ENCODE data around the gene HLA-DMB. TPM values are rescaled to one million over a fixed set of nuclear protein-coding genes. Genes with fewer than 3 reads are reported as not detected.

Gene HLA-DMB
- polyA plus RNA-seq, 1 of the 3 experiments (the other 2 are of a cell fraction), result not detected

- no peak for TF ChIP-seq EZH2phosphoT487 (IDR thresholded peaks at IDR 0.05; ENCODE audit: borderline replicate concordance, low read depth)
- TF ChIP-seq YY1 (IDR thresholded peaks at IDR 0.05; ENCODE audit: low read depth), result peak; percentile 66; the same call in 1 of the 2 replicates
- no peak for TF ChIP-seq TCF12 (IDR thresholded peaks at IDR 0.05)
- no peak for TF ChIP-seq JUND (IDR thresholded peaks at IDR 0.05)
- no peak for TF ChIP-seq GATA2 (CRISPR knock-in tag; IDR thresholded peaks at IDR 0.05)
- peak; percentile 30; the same call in 1 of the 2 replicates for TF ChIP-seq POLR2AphosphoS5 (IDR thresholded peaks at IDR 0.05; ENCODE audit: low read depth, low read length)
- no peak for TF ChIP-seq FOXJ3 (CRISPR knock-in tag; IDR thresholded peaks at IDR 0.05)
- peak; percentile 61 for TF ChIP-seq TAF1 (IDR thresholded peaks at IDR 0.05; ENCODE audit: borderline replicate concordance, low read depth, low read length)
- TF ChIP-seq PBX3 (IDR thresholded peaks at IDR 0.05), result peak; percentile 99
- TF ChIP-seq NFIC (IDR thresholded peaks at IDR 0.05; ENCODE audit: borderline replicate concordance), result no peak
- TF ChIP-seq MEF2A (IDR thresholded peaks at IDR 0.05; ENCODE audit: borderline replicate concordance, low read depth), result no peak
- TF ChIP-seq, protein P1, sequence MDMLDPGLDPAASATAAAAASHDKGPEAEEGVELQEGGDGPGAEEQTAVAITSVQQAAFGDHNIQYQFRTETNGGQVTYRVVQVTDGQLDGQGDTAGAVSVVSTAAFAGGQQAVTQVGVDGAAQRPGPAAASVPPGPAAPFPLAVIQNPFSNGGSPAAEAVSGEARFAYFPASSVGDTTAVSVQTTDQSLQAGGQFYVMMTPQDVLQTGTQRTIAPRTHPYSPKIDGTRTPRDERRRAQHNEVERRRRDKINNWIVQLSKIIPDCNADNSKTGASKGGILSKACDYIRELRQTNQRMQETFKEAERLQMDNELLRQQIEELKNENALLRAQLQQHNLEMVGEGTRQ (IDR thresholded peaks at IDR 0.05; ENCODE audit: borderline replicate concordance, low read depth, low read length), result no peak
- no peak for TF ChIP-seq FOXM1 (IDR thresholded peaks at IDR 0.05; ENCODE audit: low read depth)
These were observed 46.5 kb downstream of the HLA-DMB start (continued) for GRCh38 chr6:32894085-32895005.

GRCh38 chr6:32890831-32891230 lies 50.0 kb downstream of the HLA-DMB start:
- Histone ChIP-seq H2AFZ (ENCODE audit: low read depth) (no peak overlapping the region), H3K4me1 (ENCODE audit: control insufficient read depth in 1 of 2, insufficient read depth in 2 of 2, low read depth in 1 of 2, low read length in 1 of 2) (peaks cover 8% of the 10 kb centered on the region in 2 experiments; a peak in 3 of 4 replicates), H3K27ac (ENCODE audit: low read depth in 2 of 2, low read length in 1 of 2) (no peak overlapping the region), H4K20me1 (ENCODE audit: insufficient read depth) (no peaks in the 10 kb centered on the region), H3K4me3 (ENCODE audit: low read depth in 2 of 2, low read length in 1 of 2) (no peak overlapping the region), H3K36me3 (replicated peaks in 1 of 2; ENCODE audit: control insufficient read depth in 1 of 2, insufficient read depth in 2 of 2, low read length in 1 of 2) (no peaks in the 10 kb centered on the region), H3K9me2 (no peaks in the 10 kb centered on the region), H3K9ac (no peak overlapping the region), H3F3A (replicated peaks; ENCODE audit: insufficient read depth) (peaks cover 13% of the 10 kb centered on the region), H3K79me2 (ENCODE audit: insufficient read depth) (peaks cover 9% of the 10 kb centered on the region; the same call in 1 of the 2 replicates), H3K27me3 (ENCODE audit: insufficient read depth) (no peaks in the 10 kb centered on the region), H3K4me2 (no peak overlapping the region), H3K9me3 (no peaks in the 10 kb centered on the region)
- POLR2A ChIA-PET, result no interaction called here
- no peak for TF ChIP-seq RXRA (IDR thresholded peaks at IDR 0.05; ENCODE audit: borderline replicate concordance, low read depth)
- TF ChIP-seq JUND (IDR thresholded peaks at IDR 0.05), result no peak
- TF ChIP-seq CTCF (IDR thresholded peaks at IDR 0.05), result no peak
- TF ChIP-seq, protein P2, sequence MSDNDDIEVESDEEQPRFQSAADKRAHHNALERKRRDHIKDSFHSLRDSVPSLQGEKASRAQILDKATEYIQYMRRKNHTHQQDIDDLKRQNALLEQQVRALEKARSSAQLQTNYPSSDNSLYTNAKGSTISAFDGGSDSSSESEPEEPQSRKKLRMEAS (IDR thresholded peaks at IDR 0.05; ENCODE audit: low read depth), result no peak
- TF ChIP-seq RFX5 (IDR thresholded peaks at IDR 0.05; ENCODE audit: low read length), result no peak
- TF ChIP-seq TCF12 (IDR thresholded peaks at IDR 0.05), result no peak
- TF ChIP-seq TEAD4 (IDR thresholded peaks at IDR 0.05; ENCODE audit: borderline replicate concordance, insufficient read depth), result no peak
- CTCF ChIA-PET, result interaction anchor here (1.3 kb wide), 1 partner anchor 94 kb away, joined by 12 read pairs; no protein-coding TSS in a partner anchor
- no peak for DNase-seq
- WGBS (ENCODE audit: low lambda C conversion rate), result 42% methylated on average over 1 of the region's 1 CpG

All from SK-N-SH (cell line).